IMR-90 (cell line): ENCODE results near the gene TCF7. TPM values are rescaled to one million over a fixed set of nuclear protein-coding genes. Genes with fewer than 3 reads are reported as not detected.

Source experiments
- ATAC-seq: fragments of 200-7000 bp; cut with Tn5 transposase; 2 replicates; pipeline ENCODE4 v1.9.1; 2020; ENCODE audit warnings: low read depth, mild to moderate bottlenecking, moderate library complexity
- BruUV-seq: library from RNA; stranded (reverse); fragments of 400-500 nt; replicated peaks from 2 replicates; lab custom pipeline; 2021; lab: Mats Ljungman, UMichigan
- CTCF ChIA-PET: fragments of 300-600 bp; formaldehyde crosslinking; extraction: SDS; loops from one replicate; lab custom pipeline; 2021; ENCODE audit warnings: antibody characterized with exemption; lab: Yijun Ruan, JAX
- POLR2A ChIA-PET: fragments of 300-600 bp; sonication (Branson Sonifier 250); formaldehyde crosslinking; loops from one replicate; lab custom pipeline; 2022; ENCODE audit warnings: antibody characterized with exemption; ENCODE audit not compliant: unreplicated experiment; lab: Charles Lee
- DNase-seq: peaks from one replicate; pipeline ENCODE4 v3.0.0; 2013
- H2AFZ ChIP-seq: replicated peaks from 2 replicates; pipeline ENCODE3; 2013; ENCODE audit warnings: low read length, mild to moderate bottlenecking; ENCODE audit not compliant: poor library complexity
- H2AK5ac ChIP-seq: 2 replicates; pipeline ENCODE4 v1.6.1; 2013; ENCODE audit warnings: low read depth, low read length, inconsistent platforms
- H2AK9ac ChIP-seq: replicated peaks from 2 replicates; pipeline ENCODE3; 2013; ENCODE audit warnings: mild to moderate bottlenecking, low read depth, low read length, moderate library complexity; ENCODE audit not compliant: poor library complexity
- H2BK120ac ChIP-seq: 2 replicates; pipeline ENCODE4 v1.6.1; 2013; ENCODE audit warnings: low read depth, low read length, inconsistent platforms
- H2BK15ac ChIP-seq: 3 replicates; pipeline ENCODE4 v1.6.1; 2013; ENCODE audit warnings: low read depth, low read length, inconsistent platforms
- H2BK20ac ChIP-seq: 2 replicates; pipeline ENCODE4 v1.6.1; 2013; ENCODE audit warnings: low read depth, mild to moderate bottlenecking, inconsistent platforms, low read length, moderate library complexity
- H2BK5ac ChIP-seq: 2 replicates; pipeline ENCODE4 v1.6.1; 2013; ENCODE audit warnings: mild to moderate bottlenecking, low read depth, low read length, inconsistent platforms; ENCODE audit not compliant: poor library complexity, severe bottlenecking
- H3K14ac ChIP-seq: replicated peaks from 2 replicates; pipeline ENCODE4 v1.6.1; 2013; ENCODE audit warnings: low read depth, low read length, inconsistent platforms
- H3K18ac ChIP-seq: 2 replicates; pipeline ENCODE4 v1.6.1; 2013; ENCODE audit warnings: low read depth, low read length, control low read depth
- H3K23ac ChIP-seq: 2 replicates; pipeline ENCODE4 v1.6.1; 2013; ENCODE audit warnings: low read depth, low read length, inconsistent platforms
- H3K27ac ChIP-seq: 2 replicates; pipeline ENCODE4 v1.5.1; 2013; ENCODE audit warnings: mild to moderate bottlenecking, control low read depth, low read length; ENCODE audit not compliant: insufficient read depth
- H3K27me3 ChIP-seq: 2 replicates; pipeline ENCODE4 v1.6.1; 2013; ENCODE audit warnings: low read length; ENCODE audit not compliant: control insufficient read depth, insufficient read depth
- H3K36me3 ChIP-seq: 2 replicates; pipeline ENCODE4 v1.6.1; 2013; ENCODE audit warnings: low read length, mixed read lengths; ENCODE audit not compliant: control insufficient read depth, insufficient read depth
- H3K4ac ChIP-seq: 2 replicates; pipeline ENCODE4 v1.6.1; 2013; ENCODE audit warnings: low read depth, low read length, inconsistent platforms
- H3K4me1 ChIP-seq: 2 replicates; pipeline ENCODE4 v1.6.1; 2013; ENCODE audit warnings: low read length, mixed read lengths; ENCODE audit not compliant: control insufficient read depth, insufficient read depth
- H3K4me2 ChIP-seq: 2 replicates; pipeline ENCODE4 v1.6.1; 2013; ENCODE audit warnings: low read depth, mild to moderate bottlenecking, control low read depth, low read length, moderate library complexity
- H3K4me3 ChIP-seq: 2 replicates; pipeline ENCODE4 v1.5.1; 2013; ENCODE audit warnings: low read depth, mild to moderate bottlenecking, control low read depth, low read length, moderate library complexity; ENCODE audit not compliant: insufficient read depth
- H3K56ac ChIP-seq: 2 replicates; pipeline ENCODE4 v1.6.1; 2013; ENCODE audit warnings: low read length, inconsistent platforms; ENCODE audit not compliant: insufficient read depth; ENCODE audit errors: extremely low read depth
- H3K79me1 ChIP-seq, 2 experiments: 2 replicates each; pipeline ENCODE4 v1.6.1; 2013; ENCODE audit warnings: low read length in 2 of 2, inconsistent platforms in 1 of 2, low read depth in 1 of 2
- H3K9ac ChIP-seq: 2 replicates; pipeline ENCODE4 v1.6.1; 2013; ENCODE audit warnings: low read depth, low read length, control low read depth
- H3K9me1 ChIP-seq: 2 replicates; pipeline ENCODE4 v1.6.1; 2013; ENCODE audit warnings: low read length, inconsistent platforms; ENCODE audit not compliant: insufficient read depth
- H3K9me3 ChIP-seq: 2 replicates; pipeline ENCODE4 v1.6.1; 2013; ENCODE audit warnings: low read length; ENCODE audit not compliant: control insufficient read depth, insufficient read depth
- H4K20me1 ChIP-seq: 2 replicates; pipeline ENCODE4 v1.6.1; 2013; ENCODE audit warnings: low read length, inconsistent platforms; ENCODE audit not compliant: insufficient read depth
- H4K5ac ChIP-seq: 2 replicates; pipeline ENCODE4 v1.6.1; 2013; ENCODE audit warnings: mild to moderate bottlenecking, low read depth, low read length, control low read depth
- H4K8ac ChIP-seq, 2 experiments: 2 replicates each; pipeline ENCODE4 v1.6.1; 2013; ENCODE audit warnings: low read depth in 2 of 2, low read length in 2 of 2, control low read depth in 1 of 2, inconsistent platforms in 1 of 2
- H4K91ac ChIP-seq: 2 replicates; pipeline ENCODE4 v1.6.1; 2013; ENCODE audit warnings: low read depth, low read length, inconsistent platforms; ENCODE audit not compliant: insufficient read depth
- BHLHE40 ChIP-seq: fragments of 150-350 bp; IDR thresholded peaks from 2 replicates; pipeline ENCODE4 v1.6.1; 2016; ENCODE audit warnings: mild to moderate bottlenecking, low read depth, low read length
- CEBPB ChIP-seq: IDR thresholded peaks from 2 replicates; pipeline ENCODE4 v1.6.1; 2012; ENCODE audit warnings: low read depth, low read length, improper control_type of control experiment
- CHD1 ChIP-seq: IDR thresholded peaks from 2 replicates; pipeline ENCODE4 v1.6.1; 2012; ENCODE audit warnings: low read depth, low read length, improper control_type of control experiment
- FOS ChIP-seq: fragments of 150-350 bp; IDR thresholded peaks from 2 replicates; pipeline ENCODE4 v1.6.1; 2016; ENCODE audit warnings: low read depth, low read length
- MAFK ChIP-seq: IDR thresholded peaks from 2 replicates; pipeline ENCODE4 v1.6.1; 2012; ENCODE audit warnings: low read depth, low read length, improper control_type of control experiment
- MAZ ChIP-seq: IDR thresholded peaks from 2 replicates; pipeline ENCODE4 v1.6.1; 2012; ENCODE audit warnings: low read depth, mild to moderate bottlenecking, low read length, improper control_type of control experiment, moderate library complexity, borderline replicate concordance
- MXI1 ChIP-seq: IDR thresholded peaks from 2 replicates; pipeline ENCODE4 v1.6.1; 2012; ENCODE audit warnings: low read depth, mild to moderate bottlenecking, low read length, moderate library complexity, borderline replicate concordance
- NFE2L2 ChIP-seq: fragments of 150-350 bp; IDR thresholded peaks from 2 replicates; pipeline ENCODE4 v1.6.1; 2016; ENCODE audit warnings: low read depth, mild to moderate bottlenecking, low read length
- POLR2A ChIP-seq: IDR thresholded peaks from 2 replicates; pipeline ENCODE4 v1.6.1; 2012; ENCODE audit warnings: mild to moderate bottlenecking, low read depth, low read length
- RAD21 ChIP-seq: IDR thresholded peaks from 2 replicates; pipeline ENCODE4 v1.6.1; 2012; ENCODE audit warnings: low read length, improper control_type of control experiment
- RCOR1 ChIP-seq: IDR thresholded peaks from 2 replicates; pipeline ENCODE4 v1.6.1; 2012; ENCODE audit warnings: mild to moderate bottlenecking, low read length, improper control_type of control experiment; ENCODE audit not compliant: insufficient replicate concordance
- RFX5 ChIP-seq: IDR thresholded peaks from 2 replicates; pipeline ENCODE4 v1.8.0; 2012; ENCODE audit warnings: low read depth, mild to moderate bottlenecking, low read length, moderate library complexity
- SMC3 ChIP-seq: fragments of 150-350 bp; IDR thresholded peaks from 2 replicates; pipeline ENCODE4 v1.6.1; 2016; ENCODE audit warnings: low read depth, mild to moderate bottlenecking, antibody characterized with exemption, low read length, moderate library complexity
- USF2 ChIP-seq: fragments of 150-350 bp; IDR thresholded peaks from 2 replicates; pipeline ENCODE4 v1.6.1; 2017; ENCODE audit warnings: mild to moderate bottlenecking, antibody characterized with exemption, low read length, low read depth
- WGBS, 2 experiments: methylation state at CpG; one replicate each; pipeline versions ENCODE4 v1.1.5 to v1.1.7; 2013; ENCODE audit warnings: missing lambda C conversion rate in 2 of 2; ENCODE audit not compliant: insufficient read length in 1 of 2; ENCODE audit errors: extremely low coverage in 2 of 2; 5-methylcytosine and 5-hydroxymethylcytosine counted together
- dilution Hi-C: fragments of 300-500 bp; cut with HindIII; formaldehyde crosslinking; loops from one replicate; pipeline ENCODE4 v1.14.3; 2018; ENCODE audit warnings: low sequenced_read_pairs; ENCODE audit not compliant: unreplicated experiment
- in situ Hi-C: fragments of 300-500 bp; cut with MboI; formaldehyde crosslinking; loops from 3 replicates; pipeline ENCODE4 v1.14.3; 2019; ENCODE audit warnings: low sequenced_read_pairs, inconsistent platforms, mixed read lengths
- intact Hi-C: fragments of 100-400 bp; cut with micrococcal nuclease; formaldehyde crosslinking; loops from 2 replicates; pipeline ENCODE4 v1.10.0; 2022
- polyA plus RNA-seq, 3 experiments: library from polyadenylated mRNA; depleted of rRNA; stranded (reverse); fragments of >200 nt; gene quantifications; 2 replicates each; pipeline ENCODE4 v1.2.3, GENCODE V29; 2012; ENCODE audit warnings: low replicate concordance in 1 of 3
- total RNA-seq: library from RNA; depleted of rRNA; stranded (reverse); fragments of >200 nt; gene quantifications from 2 replicates; pipeline ENCODE4 v1.2.3, GENCODE V29; 2012
- TF ChIP-seq, protein P1 (sequence below): conservative IDR thresholded peaks from 2 replicates; pipeline ENCODE4 v1.5.1; 2012; ENCODE audit warnings: mild to moderate bottlenecking, low read depth, low read length, improper control_type of control experiment
- TF ChIP-seq, protein P2 (sequence below): fragments of 150-350 bp; IDR thresholded peaks from 2 replicates; pipeline ENCODE4 v1.6.1; 2016; ENCODE audit warnings: low read depth, mild to moderate bottlenecking, low read length, moderate library complexity, borderline replicate concordance

Gene TCF7
- total and polyA plus RNA-seq, 2 of the 4 experiments (the other 2 are of a cell fraction), result 1.3 to 3.4 TPM

DNA sequence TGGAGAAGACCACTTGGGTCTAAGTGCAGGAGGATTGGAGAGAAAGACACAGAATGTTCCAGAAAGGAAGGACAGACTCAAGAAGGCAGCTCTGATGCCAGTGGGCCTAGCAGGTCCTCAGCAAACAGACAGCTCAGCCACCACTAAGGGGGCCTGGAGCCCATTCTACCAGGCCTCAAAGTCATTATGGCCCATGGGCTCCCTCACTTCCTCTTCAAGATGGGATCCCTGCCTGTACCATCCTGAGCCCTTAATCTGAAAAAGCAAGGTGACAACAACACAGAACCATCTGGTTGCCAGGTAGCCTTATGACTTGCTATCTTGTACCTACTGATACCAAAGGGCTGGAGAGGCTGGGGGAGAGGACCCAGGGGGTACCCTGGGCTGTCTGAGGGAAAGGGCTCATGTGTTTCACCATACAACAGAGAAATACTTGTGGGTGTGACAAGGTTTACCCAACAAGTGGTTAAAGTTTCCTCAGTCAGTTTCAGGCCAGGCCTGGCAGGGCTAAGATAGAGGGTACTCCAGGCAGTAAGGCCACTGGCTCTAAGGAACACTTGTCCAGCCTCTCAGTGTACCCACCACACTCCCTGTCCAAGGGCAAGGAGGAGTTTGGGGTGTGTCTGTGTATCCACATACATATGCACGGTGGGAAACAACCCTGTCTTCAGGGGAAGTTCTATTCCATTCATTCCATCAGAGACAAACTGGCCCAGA lies 30.7 kb downstream of the TCF7 start:
- dilution Hi-C loops, result no loop called here
- CTCF ChIA-PET, result interaction anchor here (0.6 to 3.3 kb wide), 3 partner anchors 9 to 106 kb away, joined by 3 to 23 read pairs (median 4); no protein-coding TSS in a partner anchor
- no peak for TF ChIP-seq MXI1
- no peak for TF ChIP-seq MAFK
- no peak for TF ChIP-seq NFE2L2
- no peak for TF ChIP-seq RAD21
- TF ChIP-seq, protein P1, sequence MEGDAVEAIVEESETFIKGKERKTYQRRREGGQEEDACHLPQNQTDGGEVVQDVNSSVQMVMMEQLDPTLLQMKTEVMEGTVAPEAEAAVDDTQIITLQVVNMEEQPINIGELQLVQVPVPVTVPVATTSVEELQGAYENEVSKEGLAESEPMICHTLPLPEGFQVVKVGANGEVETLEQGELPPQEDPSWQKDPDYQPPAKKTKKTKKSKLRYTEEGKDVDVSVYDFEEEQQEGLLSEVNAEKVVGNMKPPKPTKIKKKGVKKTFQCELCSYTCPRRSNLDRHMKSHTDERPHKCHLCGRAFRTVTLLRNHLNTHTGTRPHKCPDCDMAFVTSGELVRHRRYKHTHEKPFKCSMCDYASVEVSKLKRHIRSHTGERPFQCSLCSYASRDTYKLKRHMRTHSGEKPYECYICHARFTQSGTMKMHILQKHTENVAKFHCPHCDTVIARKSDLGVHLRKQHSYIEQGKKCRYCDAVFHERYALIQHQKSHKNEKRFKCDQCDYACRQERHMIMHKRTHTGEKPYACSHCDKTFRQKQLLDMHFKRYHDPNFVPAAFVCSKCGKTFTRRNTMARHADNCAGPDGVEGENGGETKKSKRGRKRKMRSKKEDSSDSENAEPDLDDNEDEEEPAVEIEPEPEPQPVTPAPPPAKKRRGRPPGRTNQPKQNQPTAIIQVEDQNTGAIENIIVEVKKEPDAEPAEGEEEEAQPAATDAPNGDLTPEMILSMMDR, result no peak
- no peak for TF ChIP-seq USF2
- TF ChIP-seq, protein P2, sequence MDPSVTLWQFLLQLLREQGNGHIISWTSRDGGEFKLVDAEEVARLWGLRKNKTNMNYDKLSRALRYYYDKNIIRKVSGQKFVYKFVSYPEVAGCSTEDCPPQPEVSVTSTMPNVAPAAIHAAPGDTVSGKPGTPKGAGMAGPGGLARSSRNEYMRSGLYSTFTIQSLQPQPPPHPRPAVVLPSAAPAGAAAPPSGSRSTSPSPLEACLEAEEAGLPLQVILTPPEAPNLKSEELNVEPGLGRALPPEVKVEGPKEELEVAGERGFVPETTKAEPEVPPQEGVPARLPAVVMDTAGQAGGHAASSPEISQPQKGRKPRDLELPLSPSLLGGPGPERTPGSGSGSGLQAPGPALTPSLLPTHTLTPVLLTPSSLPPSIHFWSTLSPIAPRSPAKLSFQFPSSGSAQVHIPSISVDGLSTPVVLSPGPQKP, result no peak
- no peak for TF ChIP-seq MAZ
- TF ChIP-seq SMC3, result no peak
- no peak for TF ChIP-seq BHLHE40
- no peak for TF ChIP-seq RFX5
- no peak for TF ChIP-seq CEBPB
- TF ChIP-seq FOS, result no peak
- no peak for TF ChIP-seq POLR2A
- no peak for TF ChIP-seq RCOR1
- no peak for TF ChIP-seq CHD1
- Histone ChIP-seq H3K36me3 (peaks cover 48% of the 10 kb centered on the region), H2BK120ac (no peak overlapping the region), H3K9me3 (no peaks in the 10 kb centered on the region), H3K18ac (no peak overlapping the region), H3K4me3 (no peak overlapping the region), H3K4me1 (peaks cover 20% of the 10 kb centered on the region), H3K14ac (no peak overlapping the region), H2AFZ (no peak overlapping the region), H3K27me3 (no peaks in the 10 kb centered on the region), H2AK9ac (no peak overlapping the region), H3K9ac (no peak overlapping the region), H3K56ac (no peak overlapping the region), H4K91ac (no peak overlapping the region), H2BK20ac (no peak overlapping the region), H3K4ac (no peak overlapping the region), H3K79me1 (peaks cover 36 to 88% of the 10 kb centered on the region in 2 experiments), H2AK5ac (no peak overlapping the region), H3K27ac (no peak overlapping the region), H2BK5ac (no peak overlapping the region), H4K5ac (no peak overlapping the region), H4K20me1 (peaks cover 92% of the 10 kb centered on the region), H3K23ac (no peak overlapping the region), H3K9me1 (peaks cover 24% of the 10 kb centered on the region), H3K4me2 (no peak overlapping the region), H4K8ac (no peak overlapping the region), H2BK15ac (no peak overlapping the region)
- intact Hi-C loops, result no loop called here
- no peak for ATAC-seq
- no peak for DNase-seq
- no TSS peak for BruUV-seq
- WGBS, 2 experiments, result no CpG with 5 or more reads among the region's 1 CpG
- in situ Hi-C loops, result no loop called here
- POLR2A ChIA-PET, result no interaction called here
